Activated T-cell treated with anti-CD3 and anti-CD28 coated beads for 4 hours (primary cell): ENCODE data around the gene FICD.
A peak's percentile ranks its signal among the peaks of the same experiment; 100 is the strongest.

Experiments
- DNase-seq: peaks from one replicate; pipeline ENCODE4 v3.0.0-alpha.2; 2020

FICD gene

GRCh38 chr12:108505129-108505528 is 9.9 kb upstream of the FICD start:
- DNase-seq, result no peak

- DNase-seq, result no peak
Measured at GRCh38 chr12:108507971-108508642, 7.0 kb upstream of the FICD start.

GRCh38 chr12:108509806-108510205 is 5.3 kb upstream of the FICD start:
- DNase-seq, result no peak

GRCh38 chr12:108510836-108511235 is 4.2 kb upstream of the FICD start:
- no peak for DNase-seq

GRCh38 chr12:108511633-108512540 is 3.2 kb upstream of the FICD start:
- DNase-seq, result peak; percentile 68

GRCh38 chr12:108514468-108514972 is 557 bp upstream of the FICD start:
- no peak for DNase-seq

GRCh38 chr12:108515916-108516315 is 839 bp downstream of the FICD start:
- DNase-seq, result no peak

GRCh38 chr12:108516511-108517275 is 1.6 kb downstream of the FICD start:
- DNase-seq, result no peak

- DNase-seq, result no peak
Measured at GRCh38 chr12:108517288-108518100, 2.4 kb downstream of the FICD start.

GRCh38 chr12:108518101-108518715 is 3.1 kb downstream of the FICD start:
- no peak for DNase-seq

GRCh38 chr12:108518716-108519496 is 3.8 kb downstream of the FICD start:
- DNase-seq, result no peak

GRCh38 chr12:108519558-108519957 is 4.5 kb downstream of the FICD start:
- no peak for DNase-seq

- no peak for DNase-seq
Measured at GRCh38 chr12:108523365-108523764, 8.3 kb downstream of the FICD start.

- no peak for DNase-seq
Measured at GRCh38 chr12:108525681-108526080, 10.6 kb downstream of the FICD start.

- DNase-seq, result no peak
Measured at GRCh38 chr12:108526482-108527165, 11.5 kb downstream of the FICD start.

GRCh38 chr12:108527166-108527496 is 12.1 kb downstream of the FICD start:
- DNase-seq, result no peak

GRCh38 chr12:108530161-108530560 is 15.1 kb downstream of the FICD start:
- DNase-seq, result no peak

- no peak for DNase-seq
Measured at GRCh38 chr12:108531929-108532848, 17.1 kb downstream of the FICD start.

- no peak for DNase-seq
Measured at GRCh38 chr12:108538146-108538545, 23.1 kb downstream of the FICD start.
